ENCODE data around the gene SLC5A10.

The SLC5A10 gene

GRCh38 chr17:18968345-18968744 is 16.4 kb downstream of the SLC5A10 start:
- DNase-seq (ENCODE audit: low spot score): no peak
- in situ Hi-C loops (cut with MboI; ENCODE audit: low sequenced_read_pairs, unreplicated experiment): no loop called here
- TF ChIP-seq CTCF (IDR thresholded peaks at IDR 0.05; ENCODE audit: borderline replicate concordance, control extremely low read depth, extremely low read depth, insufficient read depth, missing control alignments): no peak

- no peak for DNase-seq (ENCODE audit: low spot score)
- in situ Hi-C loops (cut with MboI; ENCODE audit: low sequenced_read_pairs, unreplicated experiment): no loop called here
- TF ChIP-seq CTCF (IDR thresholded peaks at IDR 0.05; ENCODE audit: borderline replicate concordance, control extremely low read depth, extremely low read depth, insufficient read depth, missing control alignments): no peak
Observed at GRCh38 chr17:18968945-18969887, 17.3 kb downstream of the SLC5A10 start.

GRCh38 chr17:18970582-18971480 is 18.9 kb downstream of the SLC5A10 start:
- in situ Hi-C loops (cut with MboI; ENCODE audit: low sequenced_read_pairs, unreplicated experiment): no loop called here
- TF ChIP-seq CTCF (IDR thresholded peaks at IDR 0.05; ENCODE audit: borderline replicate concordance, control extremely low read depth, extremely low read depth, insufficient read depth, missing control alignments): no peak
- DNase-seq (ENCODE audit: low spot score): no peak

GRCh38 chr17:18971801-18972200 is 19.8 kb downstream of the SLC5A10 start:
- in situ Hi-C loops (cut with MboI; ENCODE audit: low sequenced_read_pairs, unreplicated experiment): no loop called here
- no peak for TF ChIP-seq CTCF (IDR thresholded peaks at IDR 0.05; ENCODE audit: borderline replicate concordance, control extremely low read depth, extremely low read depth, insufficient read depth, missing control alignments)
- DNase-seq (ENCODE audit: low spot score): no peak

- in situ Hi-C loops (cut with MboI; ENCODE audit: low sequenced_read_pairs, unreplicated experiment): no loop called here
- no peak for TF ChIP-seq CTCF (IDR thresholded peaks at IDR 0.05; ENCODE audit: borderline replicate concordance, control extremely low read depth, extremely low read depth, insufficient read depth, missing control alignments)
- no peak for DNase-seq (ENCODE audit: low spot score)
Observed at GRCh38 chr17:18974407-18975149, 22.6 kb downstream of the SLC5A10 start.

- in situ Hi-C loops (cut with MboI; ENCODE audit: low sequenced_read_pairs, unreplicated experiment): no loop called here
- DNase-seq (ENCODE audit: low spot score): no peak
- no peak for TF ChIP-seq CTCF (IDR thresholded peaks at IDR 0.05; ENCODE audit: borderline replicate concordance, control extremely low read depth, extremely low read depth, insufficient read depth, missing control alignments)
Observed at GRCh38 chr17:18975597-18975996, 23.6 kb downstream of the SLC5A10 start.

Data from GM13976 (cell line).